ENCODE data around the gene RARA.

RARA gene

DNA sequence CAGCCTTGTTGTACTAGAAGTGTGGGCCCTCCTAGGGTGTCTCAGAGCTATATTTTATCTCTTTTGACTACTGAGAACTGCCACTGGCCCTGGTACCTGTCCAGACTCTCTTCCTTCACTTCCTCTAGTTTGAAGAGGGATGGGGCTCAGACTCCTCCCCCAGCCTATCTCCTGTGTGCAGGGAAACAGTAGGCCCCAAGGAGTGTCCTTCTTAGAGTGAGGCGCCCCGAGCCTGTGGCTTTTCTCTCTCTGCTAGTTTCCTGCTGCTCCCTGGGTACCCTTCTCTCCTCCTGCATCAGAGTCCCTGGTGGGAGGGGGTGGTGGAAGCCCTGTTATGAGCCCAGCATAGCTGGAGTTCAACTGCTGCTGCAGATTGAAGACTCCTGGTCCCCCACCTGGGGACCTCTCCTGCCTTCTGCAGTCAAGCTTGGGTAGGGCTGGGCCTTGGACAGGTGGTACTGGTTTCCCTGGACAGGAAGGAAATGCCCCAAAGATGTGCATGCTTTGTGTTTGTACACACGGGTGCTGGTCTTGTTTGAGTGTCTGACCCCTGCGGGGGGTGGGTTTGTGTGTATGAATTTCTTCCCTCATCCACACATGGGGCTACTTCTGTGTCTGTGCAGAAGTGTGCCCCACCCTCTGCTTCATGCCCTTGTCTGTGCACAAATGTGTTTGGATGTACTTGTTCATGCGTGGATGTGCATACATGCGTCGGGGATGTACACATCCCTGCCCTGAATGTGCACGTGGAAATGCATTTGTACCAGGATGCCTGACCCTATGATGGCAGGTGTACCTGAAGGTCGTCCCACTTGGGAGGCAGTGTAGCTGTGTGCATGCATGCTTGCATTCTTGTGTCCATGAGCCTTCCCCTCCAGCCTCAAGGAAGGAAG, 6.9 kb downstream of the RARA start:
- Histone ChIP-seq H2BK120ac (ENCODE audit: low read depth, low read length) (no peak overlapping the region), H2BK15ac (ENCODE audit: low read depth, poor library complexity, severe bottlenecking) (peak overlapping the region; percentile 20), H3K4me1 (ENCODE audit: control insufficient read depth, insufficient read depth, low read depth, low read length) (peaks cover 82% of the 10 kb centered on the region), H3K36me3 (ENCODE audit: control insufficient read depth in 1 of 2, insufficient read depth in 2 of 2, low read depth in 1 of 2, low read length in 2 of 2) (no peaks in the 10 kb centered on the region), H3K4me2 (ENCODE audit: low read length, poor library complexity, severe bottlenecking) (peak overlapping the region; percentile 17), H3K4ac (ENCODE audit: low read depth in 1 of 2, low read length in 2 of 2) (peak overlapping the region in 1 of 2 experiments; percentile 30), H2AK5ac (ENCODE audit: low read length, severe bottlenecking) (peak overlapping the region; percentile 98), H2AFZ (ENCODE audit: low read depth, low read length) (no peak overlapping the region), H2BK5ac (ENCODE audit: low read depth, low read length, poor library complexity, severe bottlenecking) (no peak overlapping the region), H3K4me3 (ENCODE audit: insufficient read depth in 1 of 2, low read depth in 1 of 2, low read length in 2 of 2) (no peak overlapping the region), H3K23ac (ENCODE audit: low read length in 2 of 2) (no peak overlapping the region), H3K79me1 (replicated peaks; ENCODE audit: low read length, poor library complexity, severe bottlenecking) (peaks cover 7% of the 10 kb centered on the region), H2BK12ac (ENCODE audit: low read length in 2 of 2) (peak overlapping the region; percentile 69 to 86), H3K14ac (ENCODE audit: low read length in 2 of 2) (peak overlapping the region in 1 of 2 experiments; percentile 88), H3K9ac (ENCODE audit: low read length) (peak overlapping the region; percentile 98), H3K27me3 (ENCODE audit: control insufficient read depth in 1 of 2, insufficient read depth in 1 of 2, low read length in 2 of 2) (no peaks in the 10 kb centered on the region), H3K18ac (ENCODE audit: low read depth in 1 of 2, low read length in 2 of 2) (peak overlapping the region in 1 of 2 experiments; percentile 79), H3K27ac (ENCODE audit: low read length, poor library complexity, severe bottlenecking) (peak overlapping the region; percentile 74), H3K9me3 (ENCODE audit: control insufficient read depth, low read length) (no peaks in the 10 kb centered on the region), H4K91ac (ENCODE audit: low read length) (peak overlapping the region; percentile 88), H4K8ac (ENCODE audit: low read length) (peak overlapping the region; percentile 2)
- no peak for DNase-seq
- 56% methylated on average over 6 of the region's 9 CpGs for WGBS

DNA sequence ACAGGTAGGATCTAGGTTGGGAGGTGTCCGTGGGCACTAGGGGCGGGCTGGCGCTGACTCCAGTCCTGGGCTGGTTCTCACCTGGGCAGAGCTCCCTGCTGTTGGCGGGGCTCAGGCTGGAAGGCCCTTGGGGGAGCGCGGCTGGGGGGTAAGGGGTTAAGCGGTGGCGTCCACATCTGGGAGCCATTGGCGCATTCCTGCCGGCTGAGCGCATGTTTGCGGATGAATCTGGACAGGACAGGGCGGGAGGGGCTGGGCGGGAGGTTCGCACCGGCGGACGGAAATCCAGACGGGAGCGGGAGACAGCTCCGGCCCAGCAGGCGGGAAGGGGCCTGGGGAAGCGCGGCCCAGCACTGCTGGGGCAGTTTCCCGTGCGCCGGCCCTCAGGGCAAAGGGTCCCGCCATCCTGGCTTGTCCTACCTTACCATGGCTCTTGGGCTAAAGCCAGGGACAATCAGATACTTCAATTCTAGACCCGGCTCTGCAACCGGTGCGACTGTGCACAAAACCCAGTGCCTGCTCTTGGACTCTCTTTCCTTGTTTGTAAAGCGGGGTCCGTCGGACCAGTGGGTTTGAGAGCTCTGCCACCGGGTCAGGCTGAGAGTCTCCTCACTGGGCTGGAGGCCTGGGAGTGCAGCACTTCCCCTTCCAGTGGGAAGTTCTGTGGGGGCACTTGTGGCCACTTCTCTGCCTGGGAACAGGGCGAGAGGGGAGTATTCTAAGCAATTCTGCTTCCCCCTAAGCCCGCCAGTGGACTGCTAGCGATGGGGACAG, 7.8 kb downstream of the RARA start:
- Histone ChIP-seq H4K91ac (ENCODE audit: low read length) (peak overlapping the region; percentile 88), H2BK5ac (ENCODE audit: low read depth, low read length, poor library complexity, severe bottlenecking) (peak overlapping the region; percentile 93), H2BK120ac (ENCODE audit: low read depth, low read length) (peak overlapping the region; percentile 80), H3K79me1 (replicated peaks; ENCODE audit: low read length, poor library complexity, severe bottlenecking) (peaks cover 11% of the 10 kb centered on the region), H2AFZ (ENCODE audit: low read depth, low read length) (peak overlapping the region; percentile 29), H4K8ac (ENCODE audit: low read length) (peak overlapping the region; percentile 87), H3K27me3 (ENCODE audit: control insufficient read depth in 1 of 2, insufficient read depth in 1 of 2, low read length in 2 of 2) (no peaks in the 10 kb centered on the region), H3K4me2 (ENCODE audit: low read length, poor library complexity, severe bottlenecking) (peak overlapping the region; percentile 67), H3K9me3 (ENCODE audit: control insufficient read depth, low read length) (no peaks in the 10 kb centered on the region), H3K23ac (ENCODE audit: low read length in 2 of 2) (peak overlapping the region in 1 of 2 experiments; percentile 23), H3K4ac (ENCODE audit: low read depth in 1 of 2, low read length in 2 of 2) (peak overlapping the region; percentile 77 to 94), H3K36me3 (ENCODE audit: control insufficient read depth in 1 of 2, insufficient read depth in 2 of 2, low read depth in 1 of 2, low read length in 2 of 2) (no peaks in the 10 kb centered on the region), H2AK5ac (ENCODE audit: low read length, severe bottlenecking) (peak overlapping the region; percentile 98), H3K4me1 (ENCODE audit: control insufficient read depth, insufficient read depth, low read depth, low read length) (peaks cover 82% of the 10 kb centered on the region), H2BK15ac (ENCODE audit: low read depth, poor library complexity, severe bottlenecking) (peak overlapping the region; percentile 77), H3K9ac (ENCODE audit: low read length) (peak overlapping the region; percentile 98), H2BK12ac (ENCODE audit: low read length in 2 of 2) (peak overlapping the region; percentile 75 to 86), H3K18ac (ENCODE audit: low read depth in 1 of 2, low read length in 2 of 2) (peak overlapping the region; percentile 89 to 96), H3K4me3 (ENCODE audit: insufficient read depth in 1 of 2, low read depth in 1 of 2, low read length in 2 of 2) (peak overlapping the region in 1 of 2 experiments; percentile 88), H3K14ac (ENCODE audit: low read length in 2 of 2) (peak overlapping the region in 1 of 2 experiments; percentile 88), H3K27ac (ENCODE audit: low read length, poor library complexity, severe bottlenecking) (peak overlapping the region; percentile 95)
- DNase-seq = peak; percentile 86
- WGBS = 3% methylated on average over 38 of the region's 38 CpGs

DNA sequence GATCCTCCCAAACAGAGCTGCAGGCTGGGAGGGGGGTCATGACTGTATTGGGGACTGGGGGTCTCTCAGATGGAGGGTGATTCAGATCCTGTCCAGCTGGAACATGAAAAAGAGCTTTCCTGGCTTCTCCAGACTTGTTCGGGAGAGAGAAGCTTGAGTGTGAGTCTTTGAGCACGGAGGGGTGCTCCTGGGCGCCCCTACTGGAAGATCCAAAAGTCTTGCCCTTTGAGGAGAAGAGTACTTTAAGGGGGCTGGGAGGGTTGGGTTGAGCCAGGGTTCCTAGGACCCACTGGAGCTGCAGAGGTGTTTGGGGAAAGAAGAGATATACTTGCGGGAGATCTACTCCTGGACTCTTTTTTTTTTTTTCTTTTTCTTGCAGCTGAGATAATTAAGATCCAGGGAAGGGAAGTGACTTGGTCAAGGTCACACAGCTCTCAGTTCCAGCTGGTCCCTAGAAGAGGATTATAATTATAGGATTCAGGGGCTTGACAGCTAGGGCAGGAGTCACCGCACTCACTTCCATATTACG, 8.4 kb downstream of the RARA start:
- Histone ChIP-seq H3K9ac (ENCODE audit: low read length) (peak overlapping the region; percentile 98), H3K4me3 (ENCODE audit: insufficient read depth in 1 of 2, low read depth in 1 of 2, low read length in 2 of 2) (peak overlapping the region; percentile 36 to 88), H3K27ac (ENCODE audit: low read length, poor library complexity, severe bottlenecking) (peak overlapping the region; percentile 95), H3K14ac (ENCODE audit: low read length in 2 of 2) (peak overlapping the region in 1 of 2 experiments; percentile 26), H3K18ac (ENCODE audit: low read depth in 1 of 2, low read length in 2 of 2) (peak overlapping the region; percentile 89 to 96), H3K36me3 (ENCODE audit: control insufficient read depth in 1 of 2, insufficient read depth in 2 of 2, low read depth in 1 of 2, low read length in 2 of 2) (no peaks in the 10 kb centered on the region), H3K27me3 (ENCODE audit: control insufficient read depth in 1 of 2, insufficient read depth in 1 of 2, low read length in 2 of 2) (no peaks in the 10 kb centered on the region), H3K4me2 (ENCODE audit: low read length, poor library complexity, severe bottlenecking) (peak overlapping the region; percentile 67), H3K4me1 (ENCODE audit: control insufficient read depth, insufficient read depth, low read depth, low read length) (peaks cover 82% of the 10 kb centered on the region), H2AFZ (ENCODE audit: low read depth, low read length) (peak overlapping the region; percentile 29), H3K79me1 (replicated peaks; ENCODE audit: low read length, poor library complexity, severe bottlenecking) (peaks cover 11% of the 10 kb centered on the region), H4K91ac (ENCODE audit: low read length) (peak overlapping the region; percentile 78), H3K4ac (ENCODE audit: low read depth in 1 of 2, low read length in 2 of 2) (peak overlapping the region; percentile 77 to 94), H3K9me3 (ENCODE audit: control insufficient read depth, low read length) (no peaks in the 10 kb centered on the region), H2BK5ac (ENCODE audit: low read depth, low read length, poor library complexity, severe bottlenecking) (peak overlapping the region; percentile 93), H2AK5ac (ENCODE audit: low read length, severe bottlenecking) (peak overlapping the region; percentile 98), H4K8ac (ENCODE audit: low read length) (peak overlapping the region; percentile 87), H2BK12ac (ENCODE audit: low read length in 2 of 2) (peak overlapping the region; percentile 75 to 79), H3K23ac (ENCODE audit: low read length in 2 of 2) (no peak overlapping the region), H2BK15ac (ENCODE audit: low read depth, poor library complexity, severe bottlenecking) (peak overlapping the region; percentile 77), H2BK120ac (ENCODE audit: low read depth, low read length) (peak overlapping the region; percentile 80)
- peak; percentile 88 for DNase-seq
- 13% methylated on average over 5 of the region's 6 CpGs for WGBS
